IPS DF 19.7 (cell line): ENCODE measurements around the gene LMTK2.
"Not testable (repeated sequence)": the region's sequence is repeated elsewhere in the genome, so short reads cannot be mapped to it uniquely, and the experiment has no call there.

ENCODE experiments used
- DNase-seq: peaks from one replicate; pipeline ENCODE4 v3.0.0-alpha.2; 2013; ENCODE audit warnings: low read depth, low spot score

Gene LMTK2

DNA sequence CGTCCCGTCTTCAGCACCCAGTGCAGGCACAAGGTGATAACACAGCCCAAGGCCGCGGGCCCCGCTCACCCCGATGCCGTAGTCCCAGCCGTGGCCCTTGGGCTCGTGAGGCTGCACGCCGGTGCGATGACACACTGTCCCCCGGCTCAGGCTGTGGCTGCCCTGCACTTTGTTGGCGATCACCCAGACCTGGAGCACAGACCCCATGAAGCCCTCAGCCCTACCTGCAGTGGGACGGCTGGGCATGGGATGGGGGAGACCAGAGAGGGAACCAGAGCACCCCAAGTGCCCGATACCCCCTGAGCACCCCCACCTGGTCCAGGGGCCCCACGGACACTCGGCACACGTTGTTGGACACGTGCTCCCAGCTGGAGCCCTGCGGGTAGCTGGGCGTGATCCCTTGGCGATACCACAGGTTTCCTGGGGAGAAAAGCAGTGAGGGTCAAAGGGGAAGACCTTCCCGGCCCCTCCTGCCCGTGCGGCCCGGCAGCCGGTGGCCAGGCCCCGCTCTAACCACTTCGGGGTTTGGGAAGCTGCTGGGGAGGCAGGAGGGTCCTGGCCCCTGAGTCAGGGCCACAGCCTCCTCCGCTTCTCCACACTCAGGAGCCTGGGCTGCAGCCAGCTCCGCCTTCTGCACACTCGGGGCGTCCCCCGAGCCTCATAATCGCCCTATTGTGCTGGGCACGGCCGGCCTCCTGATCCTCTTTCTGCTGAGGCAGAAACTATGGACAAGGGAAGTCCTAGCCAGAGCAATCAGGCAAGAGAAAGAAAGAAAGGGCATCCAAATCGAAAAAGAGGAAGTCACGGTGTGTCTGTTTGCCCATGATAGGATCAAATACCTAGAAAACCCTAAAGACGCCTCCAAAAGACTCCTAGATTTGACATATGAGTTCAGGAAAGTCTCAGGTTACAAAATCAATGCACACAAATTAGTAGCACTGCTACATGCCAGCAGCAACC lies 111.2 kb downstream of the LMTK2 start:
- no peak for DNase-seq

- DNase-seq = not testable (repeated sequence)
These were observed 112.7 kb downstream of the LMTK2 start for GRCh38 chr7:98219382-98219781.

GRCh38 chr7:98221611-98222532 lies 115.2 kb downstream of the LMTK2 start:
- no peak for DNase-seq

- no peak for DNase-seq
These were observed 116.0 kb downstream of the LMTK2 start for GRCh38 chr7:98222533-98223195.

DNA sequence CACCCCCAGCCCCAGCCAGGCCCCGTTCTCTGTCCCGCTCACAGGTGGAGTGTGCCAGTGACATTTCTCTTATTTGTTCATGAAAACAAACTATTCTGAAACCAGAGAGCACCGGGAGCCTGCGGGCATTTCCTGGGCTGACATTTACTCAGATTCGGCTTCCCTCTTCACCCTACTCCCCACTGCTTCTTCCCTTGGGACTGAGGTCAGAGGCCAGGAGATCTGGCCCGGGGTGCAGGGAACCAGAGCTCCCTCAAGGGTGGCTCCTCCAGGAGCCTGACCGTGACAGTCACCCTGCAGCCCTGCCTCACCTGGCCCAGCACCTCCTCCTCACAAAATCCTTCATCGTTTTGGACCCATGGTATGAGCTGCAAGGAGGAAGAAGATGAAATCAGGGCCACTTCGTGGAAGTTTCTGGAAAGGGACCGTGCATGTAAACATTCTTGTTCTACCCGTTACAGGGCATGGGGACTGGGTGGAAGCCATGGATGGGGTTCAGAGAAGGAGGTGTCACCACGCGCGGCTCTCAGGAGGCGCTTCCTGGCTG lies 116.8 kb downstream of the LMTK2 start:
- DNase-seq = no peak

DNA sequence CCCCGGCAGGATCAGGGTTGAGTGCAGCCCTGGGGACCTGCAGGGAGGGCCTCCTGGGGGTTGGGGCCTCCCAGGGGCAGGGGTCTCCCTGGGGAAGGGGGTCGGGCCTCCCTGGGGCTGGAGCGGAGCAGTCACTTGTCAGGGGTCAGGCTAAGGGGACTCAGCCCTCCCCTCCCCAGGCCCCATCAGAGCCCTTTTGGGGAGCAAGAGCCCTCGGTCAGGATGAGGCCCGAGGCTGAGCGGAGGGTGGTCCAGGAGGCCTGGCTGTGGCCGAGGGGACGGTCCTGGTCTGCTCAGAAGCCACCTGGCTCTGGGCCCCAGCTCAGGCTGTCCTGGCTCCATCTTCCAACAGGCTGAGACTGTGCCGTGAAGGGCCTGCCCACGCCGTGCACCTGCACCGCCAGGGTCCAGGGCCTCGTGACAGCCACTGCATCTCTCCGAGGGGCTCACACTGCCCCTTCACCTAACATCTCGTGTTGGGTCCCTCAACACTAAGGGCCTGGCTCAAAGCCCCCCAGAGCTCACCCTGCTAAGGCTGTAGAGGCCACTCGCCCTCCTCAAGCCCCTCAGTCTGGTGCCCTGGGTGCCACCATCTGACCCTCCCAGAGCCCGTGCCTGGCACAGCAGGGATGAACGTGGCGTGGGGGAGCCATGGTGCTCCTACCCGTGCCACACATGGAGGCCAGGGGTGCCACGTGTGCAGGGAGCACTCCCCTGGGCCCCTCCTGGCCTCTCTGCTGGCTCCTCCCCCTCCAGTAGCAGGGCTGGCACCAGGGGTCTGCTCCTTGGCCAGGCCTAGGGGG lies 117.4 kb downstream of the LMTK2 start:
- no peak for DNase-seq

GRCh38 chr7:98224701-98225181 lies 118.1 kb downstream of the LMTK2 start:
- no peak for DNase-seq

DNA sequence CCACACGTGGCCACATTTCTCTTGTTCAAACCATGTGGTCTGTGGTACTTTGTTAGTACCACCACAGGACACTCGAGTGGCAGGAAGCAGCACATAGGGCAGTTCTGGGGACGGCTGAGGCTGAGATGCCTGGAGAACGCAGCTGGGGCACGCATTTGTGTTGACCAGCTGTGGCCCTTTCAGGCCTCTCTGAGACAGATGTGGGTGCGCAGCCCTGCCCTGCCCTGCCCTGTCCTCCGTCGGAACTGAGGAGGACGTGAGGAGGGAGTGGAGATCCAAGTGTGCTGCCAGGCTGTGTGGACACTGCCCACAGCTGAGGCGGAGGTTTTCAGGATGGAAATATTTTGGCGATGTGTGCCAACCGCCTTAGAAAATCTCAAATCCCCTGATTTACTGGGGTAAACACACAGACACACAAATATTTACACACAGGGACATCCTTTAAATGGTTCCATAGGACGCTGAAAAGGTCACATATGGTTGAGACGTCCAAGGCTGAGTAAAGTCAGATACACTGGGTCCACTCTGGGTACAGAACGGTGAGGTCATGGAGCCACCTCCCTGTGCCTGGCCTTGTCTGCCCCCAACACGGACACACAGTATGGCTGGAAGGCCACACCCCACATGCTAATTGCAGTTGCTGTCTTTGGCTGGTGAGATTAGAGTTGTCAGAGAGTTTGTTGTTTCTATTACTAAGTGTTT lies 119.4 kb downstream of the LMTK2 start:
- no peak for DNase-seq

DNA sequence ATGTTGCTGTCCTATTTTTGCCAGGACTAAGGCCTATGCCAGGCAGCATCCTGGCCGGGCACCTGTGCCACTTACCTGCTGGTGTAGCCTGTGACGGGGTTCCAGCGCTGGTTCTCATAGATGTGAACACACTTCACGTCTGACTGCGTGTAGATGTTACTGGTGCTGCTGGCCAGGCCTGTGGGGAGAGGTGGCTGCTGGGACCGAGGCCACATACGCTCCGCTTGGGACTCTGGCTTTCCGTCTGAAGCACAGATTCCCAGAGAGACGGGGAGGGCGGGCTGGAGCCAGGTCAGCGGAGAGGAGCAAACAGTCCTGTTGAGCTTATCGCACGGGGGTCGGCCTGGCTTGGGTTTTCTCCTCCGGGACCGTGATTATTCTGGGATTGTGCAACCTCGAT lies 121.3 kb downstream of the LMTK2 start:
- no peak for DNase-seq

DNA sequence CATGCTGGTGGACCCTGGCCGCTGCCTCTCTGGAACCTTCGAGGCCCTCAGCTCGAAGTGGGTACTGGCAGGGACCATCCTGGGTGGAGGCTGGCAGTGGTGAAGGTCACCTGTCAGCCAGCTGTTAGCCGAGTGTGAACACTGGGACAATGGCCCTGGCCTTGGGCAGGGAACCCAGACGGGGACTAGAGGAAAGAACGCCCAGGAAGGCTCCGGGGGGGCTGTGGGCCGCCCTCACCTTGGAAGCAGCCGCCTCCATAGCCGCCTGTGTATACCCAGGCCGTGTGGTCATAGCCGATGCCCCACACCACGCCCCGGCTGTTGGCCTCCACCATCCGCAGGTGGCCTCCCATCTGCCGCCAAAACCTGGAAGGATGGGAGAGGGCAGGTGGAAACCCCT lies 122.1 kb downstream of the LMTK2 start:
- no peak for DNase-seq

GRCh38 chr7:98229441-98229840 lies 122.8 kb downstream of the LMTK2 start:
- DNase-seq = no peak

DNA sequence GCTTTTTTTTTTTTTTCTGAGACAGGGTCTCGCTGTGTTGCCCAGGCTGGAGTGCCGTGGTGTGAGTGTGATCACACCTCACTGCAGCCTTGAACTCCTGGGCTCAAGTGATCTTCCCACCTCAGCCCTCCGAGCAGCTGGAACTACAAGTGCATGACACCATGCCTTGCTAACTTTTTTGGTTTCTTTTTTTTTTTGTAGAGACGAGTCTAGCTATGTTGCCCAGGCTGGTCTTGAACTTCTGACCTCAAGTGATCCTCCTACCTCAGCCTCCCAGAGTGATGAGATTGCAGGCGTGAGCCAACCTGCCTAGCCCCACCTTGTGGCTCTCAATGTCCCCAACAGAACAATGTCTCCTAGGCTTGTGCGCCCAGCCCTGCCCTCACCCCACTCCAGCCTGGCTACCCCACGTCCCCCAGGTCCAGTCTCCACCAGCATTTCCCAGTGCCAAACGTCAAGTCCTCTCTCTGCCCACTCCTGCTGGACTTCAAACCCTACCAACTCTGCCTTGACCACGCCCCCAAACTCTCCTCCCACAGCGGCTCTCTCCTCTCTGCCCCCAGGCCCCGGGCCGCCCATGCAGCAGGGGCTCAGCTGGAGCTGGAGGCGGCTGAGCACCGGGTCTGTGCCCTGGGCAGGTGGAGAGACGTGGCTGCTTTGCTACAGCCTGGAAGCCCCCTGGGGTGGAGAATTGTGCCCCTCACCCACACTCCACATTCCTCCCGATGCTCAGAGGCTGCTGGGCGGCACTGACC lies 123.5 kb downstream of the LMTK2 start:
- no peak for DNase-seq

- no peak for DNase-seq
These were observed 124.2 kb downstream of the LMTK2 start for GRCh38 chr7:98230746-98231471.

DNA sequence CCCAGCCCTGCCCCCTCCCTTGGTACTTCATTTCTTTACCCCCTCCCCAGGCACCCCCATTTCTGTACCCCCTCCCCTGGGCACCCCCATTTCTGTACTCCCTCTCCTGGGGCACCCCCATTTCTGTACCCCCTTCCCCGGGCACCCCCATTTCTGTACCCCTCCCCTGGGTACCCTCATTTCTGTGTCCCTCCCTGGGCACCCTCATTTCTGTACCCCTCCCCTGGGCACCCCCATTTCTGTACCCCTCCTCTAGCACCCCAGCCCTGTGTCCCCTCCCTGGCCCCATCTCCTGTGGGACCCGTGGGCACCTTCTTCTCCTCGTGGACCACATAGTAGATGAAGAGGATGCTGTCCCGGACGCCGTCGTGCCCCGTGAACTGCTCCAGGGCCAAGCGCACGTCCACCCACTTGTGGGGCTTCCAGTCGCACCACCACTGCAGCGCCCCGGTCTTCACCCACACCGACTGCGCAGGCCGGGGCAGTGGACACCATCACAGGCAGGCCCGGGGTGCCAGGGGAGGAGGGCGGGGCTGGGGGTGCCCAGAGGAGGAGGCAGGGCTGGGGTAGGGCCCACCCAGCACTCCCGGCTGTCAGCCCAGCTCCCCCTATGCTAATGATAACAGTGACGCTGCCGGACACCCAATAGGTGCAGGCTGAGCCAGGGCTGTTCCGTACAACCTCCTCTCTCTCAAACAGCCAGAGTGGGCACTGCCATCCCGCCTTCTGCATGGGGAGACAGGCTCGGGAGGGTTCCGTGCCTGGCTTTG lies 125.0 kb downstream of the LMTK2 start:
- no peak for DNase-seq

DNA sequence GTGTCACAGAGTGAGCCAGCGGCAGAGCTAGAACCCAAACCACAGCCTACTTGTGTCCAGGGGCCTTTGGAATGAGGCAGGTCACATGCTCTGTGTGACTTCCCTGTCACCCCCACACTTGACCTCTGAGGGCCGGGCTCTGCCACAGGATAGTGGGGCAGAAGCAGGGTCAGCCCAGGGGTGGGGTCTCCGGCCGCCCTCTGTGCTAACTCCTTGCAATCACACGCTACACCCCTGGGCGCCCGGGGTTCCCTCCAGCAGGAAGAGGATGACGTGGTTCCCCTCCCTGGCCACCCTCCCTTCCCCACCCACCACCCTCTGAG lies 125.6 kb downstream of the LMTK2 start:
- no peak for DNase-seq

GRCh38 chr7:98232799-98233198 lies 126.1 kb downstream of the LMTK2 start:
- no peak for DNase-seq

DNA sequence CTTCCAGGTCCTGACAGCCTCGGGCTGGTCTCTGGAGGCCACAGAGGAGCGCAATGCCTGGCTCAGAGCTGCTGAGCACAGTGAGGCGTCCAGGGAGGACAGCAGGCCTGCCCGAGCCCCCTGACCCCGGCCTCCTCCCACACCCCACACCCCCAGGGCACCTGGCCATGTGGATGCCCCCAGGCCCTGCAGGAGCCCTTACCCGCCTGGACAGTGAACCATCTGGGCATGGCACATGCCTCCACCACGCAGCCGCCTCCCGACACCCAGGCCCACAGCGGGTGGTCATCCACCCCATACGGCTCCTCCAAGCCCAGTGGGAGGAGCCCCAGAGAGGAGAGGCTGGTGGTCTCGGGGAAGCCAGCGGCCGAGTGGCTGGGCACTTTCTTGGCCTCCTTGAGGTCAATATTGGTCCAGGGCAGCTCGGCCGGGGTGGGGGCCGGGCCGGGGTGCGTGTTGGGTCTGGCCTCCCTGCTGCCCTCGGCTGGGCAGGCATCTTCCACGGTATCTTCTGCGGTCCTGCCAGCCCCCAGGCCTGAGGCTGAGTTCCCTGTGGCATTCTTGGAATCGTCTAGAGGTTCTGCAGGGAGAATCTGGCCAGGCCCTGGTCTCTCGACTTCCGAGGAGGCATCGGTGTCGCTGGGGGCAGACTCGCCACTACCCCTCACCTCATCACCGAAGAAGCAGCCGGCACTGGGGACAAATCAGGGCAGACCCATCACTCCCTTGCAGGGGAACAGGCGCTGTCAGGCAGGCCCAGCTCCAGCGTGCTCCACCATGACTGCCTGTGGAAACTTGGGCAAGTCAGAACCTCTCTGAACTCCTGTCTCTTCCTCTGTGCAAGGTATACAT lies 126.8 kb downstream of the LMTK2 start:
- DNase-seq = no peak
